GM23248 (cell line): ENCODE measurements around the gene HEG1.

Experiments used
- EZH2 ChIP-seq: fragments of 200-600 bp; sonication (generic); IDR thresholded peaks from 2 replicates; pipeline ENCODE4 v1.6.1; 2018; ENCODE audit warnings: antibody characterized with exemption, mild to moderate bottlenecking; ENCODE audit not compliant: insufficient read depth, poor library complexity, severe bottlenecking
- EZH2phosphoT487 ChIP-seq: fragments of 200-600 bp; sonication (generic); IDR thresholded peaks from 2 replicates; pipeline ENCODE4 v1.6.1; 2018; ENCODE audit warnings: antibody characterized with exemption, moderate library complexity, mild to moderate bottlenecking, low read depth; ENCODE audit not compliant: insufficient read depth

GRCh38 chr3:124982855-124983254, 72.9 kb downstream of the HEG1 start:
- TF ChIP-seq EZH2 (no peak), EZH2phosphoT487 (no peak)
